Fibroblast of lung (primary cell): ENCODE data around the gene CCHCR1. TPM values are rescaled to one million over a fixed set of nuclear protein-coding genes. Genes with fewer than 3 reads are reported as not detected.
A peak's percentile ranks its signal among the peaks of the same experiment; 100 is the strongest.
"Not testable (repeated sequence)": the region's sequence is repeated elsewhere in the genome, so short reads cannot be mapped to it uniquely, and the experiment has no call there.

ENCODE experiments used
- DNase-seq, 2 donors: peaks; one replicate each; pipeline versions ENCODE4 v3.0.0 to v3.0.0-alpha.2; 2010; ENCODE audit warnings: low read depth in 2 of 2
- H2AFZ ChIP-seq: 2 replicates; pipeline ENCODE4 v1.5.1; 2012; ENCODE audit warnings: low read length, control low read depth, inconsistent platforms
- H3K27ac ChIP-seq: 2 replicates; pipeline ENCODE4 v1.5.1; 2011; ENCODE audit warnings: low read length, control low read depth; ENCODE audit not compliant: insufficient read depth
- H3K27me3 ChIP-seq: 2 replicates; pipeline ENCODE4 v1.5.1; 2011; ENCODE audit warnings: mild to moderate bottlenecking, low read length; ENCODE audit not compliant: control insufficient read depth, insufficient read depth
- H3K36me3 ChIP-seq: 2 replicates; pipeline ENCODE4 v1.5.1; 2011; ENCODE audit warnings: low read length; ENCODE audit not compliant: control insufficient read depth, insufficient read depth
- H3K4me1 ChIP-seq: 2 replicates; pipeline ENCODE4 v1.5.1; 2011; ENCODE audit warnings: low read length; ENCODE audit not compliant: control insufficient read depth, insufficient read depth; ENCODE audit errors: extremely low read depth
- H3K4me2 ChIP-seq: 2 replicates; pipeline ENCODE4 v1.5.1; 2011; ENCODE audit warnings: low read length, control low read depth; ENCODE audit not compliant: insufficient read depth; ENCODE audit errors: extremely low read depth
- H3K4me3 ChIP-seq, 4 experiments: fragments of 200-600 bp in 1 of 4; sonication (generic) in 1 of 4; replicated peaks in 1 of 4; 2 replicates each; pipeline ENCODE4 v1.5.1; 2011 to 2016; ENCODE audit warnings: low read length in 4 of 4, low read depth in 3 of 4, mild to moderate bottlenecking in 3 of 4, control low read depth in 2 of 4, inconsistent platforms in 1 of 4, mixed read lengths in 1 of 4; ENCODE audit not compliant: insufficient read depth in 1 of 4; ENCODE audit errors: control extremely low read depth in 1 of 4
- H3K79me2 ChIP-seq: 2 replicates; pipeline ENCODE4 v1.5.1; 2012; ENCODE audit warnings: mild to moderate bottlenecking, low read length, inconsistent platforms; ENCODE audit not compliant: control insufficient read depth, insufficient read depth
- H3K9ac ChIP-seq: 2 replicates; pipeline ENCODE4 v1.5.1; 2011; ENCODE audit warnings: mild to moderate bottlenecking, low read length, control low read depth; ENCODE audit not compliant: insufficient read depth
- H3K9me3 ChIP-seq: 2 replicates; pipeline ENCODE4 v1.5.1; 2012; ENCODE audit warnings: low read depth, low read length; ENCODE audit not compliant: control insufficient read depth, insufficient read depth
- H4K20me1 ChIP-seq: 2 replicates; pipeline ENCODE4 v1.5.1; 2011; ENCODE audit warnings: low read length; ENCODE audit not compliant: control insufficient read depth, insufficient read depth; ENCODE audit errors: extremely low read depth
- EZH2 ChIP-seq: IDR thresholded peaks from 2 replicates; pipeline ENCODE4 v1.5.1; 2012; ENCODE audit warnings: low read length, control low read depth, mild to moderate bottlenecking; ENCODE audit errors: missing control alignments
- polyA plus RNA-seq, 2 donors: library from polyadenylated mRNA; depleted of rRNA in 1 of 2; stranded (reverse) in 1 of 2; unstranded in 1 of 2; fragments of >200 nt; gene quantifications; 2 replicates each; pipeline ENCODE4 v1.2.1, GENCODE V29; 2011 to 2012; ENCODE audit warnings: missing spikeins in 1 of 2
- total RNA-seq: library from RNA; depleted of rRNA; stranded (reverse); fragments of >200 nt; gene quantifications from 2 replicates; pipeline ENCODE4 v1.2.1, GENCODE V29; 2014
- TF ChIP-seq, protein P1 (sequence below), 2 donors: IDR thresholded peaks in 1 of 2; conservative IDR thresholded peaks in 1 of 2; 1 replicate in 1 of 2; 2 replicates in 1 of 2; pipeline ENCODE4 v1.5.1; 2011 to 2012; ENCODE audit warnings: low read length in 2 of 2, control low read depth in 1 of 2, inconsistent platforms in 1 of 2, low read depth in 1 of 2, mild to moderate bottlenecking in 1 of 2

Gene CCHCR1
- total and polyA plus RNA-seq, 2 donors (not counting 1 experiment from before 2014, with no cell fraction given), result 7.4 to 19.3 TPM

GRCh38 chr6:31197559-31198305 is 40.1 kb upstream of the CCHCR1 start:
- Histone ChIP-seq H4K20me1 (no peaks in the 10 kb centered on the region), H3K27ac (peak overlapping the region; percentile 84), H3K4me1 (no peaks in the 10 kb centered on the region), H3K27me3 (no peaks in the 10 kb centered on the region), H3K4me2 (peak overlapping the region; percentile 79), H3K4me3 (peak overlapping the region; percentile 54 to 78 (median 63)), H3K9me3 (no peaks in the 10 kb centered on the region), H3K9ac (peak overlapping the region; percentile 73), H3K36me3 (no peaks in the 10 kb centered on the region), H3K79me2 (peaks cover 12% of the 10 kb centered on the region), H2AFZ (peak overlapping the region; percentile 47)
- TF ChIP-seq EZH2, result no peak
- TF ChIP-seq, protein P1, sequence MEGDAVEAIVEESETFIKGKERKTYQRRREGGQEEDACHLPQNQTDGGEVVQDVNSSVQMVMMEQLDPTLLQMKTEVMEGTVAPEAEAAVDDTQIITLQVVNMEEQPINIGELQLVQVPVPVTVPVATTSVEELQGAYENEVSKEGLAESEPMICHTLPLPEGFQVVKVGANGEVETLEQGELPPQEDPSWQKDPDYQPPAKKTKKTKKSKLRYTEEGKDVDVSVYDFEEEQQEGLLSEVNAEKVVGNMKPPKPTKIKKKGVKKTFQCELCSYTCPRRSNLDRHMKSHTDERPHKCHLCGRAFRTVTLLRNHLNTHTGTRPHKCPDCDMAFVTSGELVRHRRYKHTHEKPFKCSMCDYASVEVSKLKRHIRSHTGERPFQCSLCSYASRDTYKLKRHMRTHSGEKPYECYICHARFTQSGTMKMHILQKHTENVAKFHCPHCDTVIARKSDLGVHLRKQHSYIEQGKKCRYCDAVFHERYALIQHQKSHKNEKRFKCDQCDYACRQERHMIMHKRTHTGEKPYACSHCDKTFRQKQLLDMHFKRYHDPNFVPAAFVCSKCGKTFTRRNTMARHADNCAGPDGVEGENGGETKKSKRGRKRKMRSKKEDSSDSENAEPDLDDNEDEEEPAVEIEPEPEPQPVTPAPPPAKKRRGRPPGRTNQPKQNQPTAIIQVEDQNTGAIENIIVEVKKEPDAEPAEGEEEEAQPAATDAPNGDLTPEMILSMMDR (conservative IDR thresholded peaks at IDR 0.05 in 1 of 2, IDR thresholded peaks at IDR 0.05 in 1 of 2; ENCODE audit: low read depth in 1 of 2, low read length in 2 of 2), result no peak
- DNase-seq, result peak; percentile 77 to 78

GRCh38 chr6:31196251-31197022 is 38.8 kb upstream of the CCHCR1 start:
- not testable (repeated sequence) for H3K27me3 ChIP-seq, DNase-seq, H4K20me1 ChIP-seq, H3K27ac ChIP-seq, H3K36me3 ChIP-seq, H3K9ac ChIP-seq, H3K9me3 ChIP-seq, H3K4me1 ChIP-seq
- peak overlapping the region; percentile 5 for H2AFZ ChIP-seq
- H3K79me2 ChIP-seq, result peaks cover 12% of the 10 kb centered on the region
- H3K4me3 ChIP-seq, result peak overlapping the region in 2 of 4 experiments; percentile 68 to 78
- peak overlapping the region; percentile 41 for H3K4me2 ChIP-seq

DNA sequence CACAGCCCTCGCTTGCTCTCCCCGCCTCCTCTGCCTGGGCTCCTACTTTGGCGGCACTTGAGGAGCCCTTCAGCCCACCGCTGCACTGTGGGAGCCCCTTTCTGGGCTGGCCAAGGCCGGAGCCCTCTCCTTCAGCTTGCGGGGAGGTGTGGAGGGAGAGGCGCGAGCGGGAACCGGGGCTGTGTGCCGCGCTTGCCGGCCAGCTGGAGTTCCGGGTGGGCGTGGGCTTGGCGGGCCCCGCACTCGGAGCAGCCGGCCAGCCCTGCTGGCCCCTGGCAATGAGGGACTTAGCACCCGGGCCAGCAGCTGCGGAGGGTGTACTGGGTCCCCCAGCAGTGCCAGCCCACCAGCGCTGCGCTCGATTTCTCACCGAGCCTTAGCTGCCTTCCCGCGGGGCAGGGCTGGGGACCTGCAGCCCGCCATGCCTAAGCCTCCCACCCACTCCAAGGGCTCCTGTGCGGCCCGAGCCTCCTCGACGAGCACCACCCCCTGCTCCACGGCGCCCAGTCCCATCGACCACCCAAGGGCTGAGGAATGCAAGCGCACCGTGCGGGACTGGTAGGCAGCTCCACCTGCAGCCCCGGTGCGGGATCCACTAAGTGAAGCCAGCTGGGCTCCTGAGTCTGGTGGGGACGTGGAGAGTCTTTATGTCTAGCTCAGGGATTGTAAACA is 37.8 kb upstream of the CCHCR1 start:
- not testable (repeated sequence) for H3K4me1 ChIP-seq, H3K4me3 ChIP-seq, H3K27ac ChIP-seq, H3K27me3 ChIP-seq, H3K9me3 ChIP-seq, H2AFZ ChIP-seq, H4K20me1 ChIP-seq, H3K4me2 ChIP-seq, H3K36me3 ChIP-seq, DNase-seq, H3K9ac ChIP-seq
- peaks cover 10% of the 10 kb centered on the region for H3K79me2 ChIP-seq
